Fibroblast of the aortic adventitia (primary cell): ENCODE data around the gene PRKAG2. TPM values are rescaled to one million over a fixed set of nuclear protein-coding genes. Genes with fewer than 3 reads are reported as not detected.
A peak's percentile ranks its signal among the peaks of the same experiment; 100 is the strongest.
"Not testable (repeated sequence)": the region's sequence is repeated elsewhere in the genome, so short reads cannot be mapped to it uniquely, and the experiment has no call there.

Source experiments
- DNase-seq: peaks from one replicate; pipeline ENCODE4 v3.0.0-alpha.2; 2010; ENCODE audit warnings: low read depth
- H3K4me3 ChIP-seq: 2 replicates; pipeline ENCODE4 v1.5.1; 2011; ENCODE audit warnings: low read depth, mild to moderate bottlenecking, control low read depth, low read length, moderate library complexity
- total RNA-seq: library from RNA; depleted of rRNA; stranded (reverse); fragments of >200 nt; gene quantifications from 2 replicates; pipeline ENCODE4 v1.2.3, GENCODE V29; 2012; ENCODE audit warnings: low replicate concordance
- TF ChIP-seq, protein P1 (sequence below): IDR thresholded peaks from 2 replicates; pipeline ENCODE4 v1.5.1; 2011; ENCODE audit warnings: mild to moderate bottlenecking, low read length, control low read depth, inconsistent platforms; ENCODE audit not compliant: insufficient read depth

The PRKAG2 gene
- total RNA-seq, 1 donor = 10.0 TPM

DNA sequence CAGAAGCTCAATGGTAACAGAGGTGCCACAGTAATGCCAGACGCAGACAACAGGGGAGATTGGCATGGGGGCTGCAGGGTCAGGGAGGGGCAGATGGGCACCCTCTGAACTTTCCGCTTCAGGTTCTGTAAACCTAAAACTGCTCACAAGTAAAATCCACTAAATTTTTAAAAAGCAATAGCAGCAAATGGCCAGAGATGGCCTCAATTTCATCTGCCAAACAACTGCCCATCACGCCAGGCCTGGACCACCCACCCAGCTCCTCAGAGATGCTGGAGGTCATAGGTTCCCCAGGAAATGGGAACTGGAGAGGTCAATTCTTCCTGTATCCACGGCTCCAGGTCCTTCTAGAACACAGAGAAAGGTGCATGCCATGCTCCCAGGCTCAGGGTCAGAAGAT, 76.1 kb downstream of the PRKAG2 start:
- H3K4me3 ChIP-seq = no peak overlapping the region
- DNase-seq = no peak
- TF ChIP-seq, protein P1, sequence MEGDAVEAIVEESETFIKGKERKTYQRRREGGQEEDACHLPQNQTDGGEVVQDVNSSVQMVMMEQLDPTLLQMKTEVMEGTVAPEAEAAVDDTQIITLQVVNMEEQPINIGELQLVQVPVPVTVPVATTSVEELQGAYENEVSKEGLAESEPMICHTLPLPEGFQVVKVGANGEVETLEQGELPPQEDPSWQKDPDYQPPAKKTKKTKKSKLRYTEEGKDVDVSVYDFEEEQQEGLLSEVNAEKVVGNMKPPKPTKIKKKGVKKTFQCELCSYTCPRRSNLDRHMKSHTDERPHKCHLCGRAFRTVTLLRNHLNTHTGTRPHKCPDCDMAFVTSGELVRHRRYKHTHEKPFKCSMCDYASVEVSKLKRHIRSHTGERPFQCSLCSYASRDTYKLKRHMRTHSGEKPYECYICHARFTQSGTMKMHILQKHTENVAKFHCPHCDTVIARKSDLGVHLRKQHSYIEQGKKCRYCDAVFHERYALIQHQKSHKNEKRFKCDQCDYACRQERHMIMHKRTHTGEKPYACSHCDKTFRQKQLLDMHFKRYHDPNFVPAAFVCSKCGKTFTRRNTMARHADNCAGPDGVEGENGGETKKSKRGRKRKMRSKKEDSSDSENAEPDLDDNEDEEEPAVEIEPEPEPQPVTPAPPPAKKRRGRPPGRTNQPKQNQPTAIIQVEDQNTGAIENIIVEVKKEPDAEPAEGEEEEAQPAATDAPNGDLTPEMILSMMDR = no peak

DNA sequence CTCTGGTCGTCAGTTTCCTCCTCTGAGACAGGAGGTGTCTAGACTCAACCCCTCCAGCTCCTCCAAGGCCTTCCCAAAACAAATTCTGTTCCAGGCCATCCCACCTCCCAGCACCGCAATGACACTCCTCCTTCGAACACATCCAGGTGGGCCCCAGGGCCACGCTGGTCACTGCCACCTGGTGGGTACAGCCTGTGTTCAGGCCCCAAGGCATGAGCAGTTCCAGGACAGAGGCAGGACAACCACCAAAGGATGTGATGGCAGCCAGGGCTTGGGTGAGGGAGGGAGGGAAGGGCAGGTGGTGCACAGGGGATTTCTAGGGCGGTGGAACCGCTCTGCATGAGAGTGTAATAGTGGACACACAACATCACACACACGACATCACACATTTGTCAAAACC, 76.5 kb downstream of the PRKAG2 start:
- DNase-seq = no peak
- TF ChIP-seq, protein P1 = no peak
- no peak overlapping the region for H3K4me3 ChIP-seq

DNA sequence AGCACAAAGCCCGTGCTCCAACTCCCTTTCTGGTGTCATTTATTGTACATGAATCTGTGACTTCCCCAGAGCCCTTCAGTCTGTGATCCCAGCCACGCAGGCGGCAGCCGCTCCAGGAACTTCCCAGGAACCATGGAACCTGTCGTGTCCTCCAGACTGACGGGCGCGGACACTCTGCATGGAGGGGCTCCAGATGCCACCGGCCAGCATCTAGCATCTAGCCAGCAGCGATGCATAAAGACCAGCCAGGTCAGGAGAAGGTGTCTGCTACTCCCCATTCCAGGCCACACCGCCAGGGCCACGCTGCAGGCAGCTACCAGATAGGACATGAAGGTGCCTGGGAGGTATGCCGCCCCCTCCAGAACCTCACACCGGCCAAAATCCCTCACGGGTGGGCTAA, 77.4 kb downstream of the PRKAG2 start:
- TF ChIP-seq, protein P1 = no peak
- no peak for DNase-seq
- H3K4me3 ChIP-seq = no peak overlapping the region

DNA sequence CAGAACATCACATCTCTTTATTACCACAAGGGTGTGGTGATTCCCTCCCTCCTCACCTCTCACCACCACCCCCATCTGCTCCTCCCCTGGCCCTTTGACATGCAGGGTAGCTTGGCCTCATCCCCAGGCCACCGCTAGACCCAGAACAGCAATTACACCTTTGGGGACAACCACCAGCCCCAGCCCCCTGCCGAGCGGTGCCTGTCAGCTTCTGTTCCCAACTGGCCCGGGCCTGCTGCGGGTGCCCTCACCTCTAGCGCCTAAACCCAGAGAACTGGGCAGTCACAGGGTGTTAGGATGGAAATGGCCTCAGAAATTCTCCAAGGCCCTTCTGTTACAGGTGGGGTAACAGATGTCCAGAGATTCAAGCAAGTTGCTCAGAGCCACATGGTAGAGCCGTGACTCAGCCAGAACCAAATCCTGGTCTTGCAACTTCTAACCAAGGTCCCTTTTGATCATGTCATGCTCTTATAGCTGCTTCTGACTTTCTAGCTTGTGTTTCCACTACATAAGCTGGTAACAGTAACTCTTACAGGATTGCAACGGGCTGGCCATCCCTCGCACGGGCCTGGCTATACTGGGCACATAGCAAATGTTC, 78.0 kb downstream of the PRKAG2 start:
- DNase-seq = no peak
- TF ChIP-seq, protein P1 = no peak
- H3K4me3 ChIP-seq = no peak overlapping the region

DNA sequence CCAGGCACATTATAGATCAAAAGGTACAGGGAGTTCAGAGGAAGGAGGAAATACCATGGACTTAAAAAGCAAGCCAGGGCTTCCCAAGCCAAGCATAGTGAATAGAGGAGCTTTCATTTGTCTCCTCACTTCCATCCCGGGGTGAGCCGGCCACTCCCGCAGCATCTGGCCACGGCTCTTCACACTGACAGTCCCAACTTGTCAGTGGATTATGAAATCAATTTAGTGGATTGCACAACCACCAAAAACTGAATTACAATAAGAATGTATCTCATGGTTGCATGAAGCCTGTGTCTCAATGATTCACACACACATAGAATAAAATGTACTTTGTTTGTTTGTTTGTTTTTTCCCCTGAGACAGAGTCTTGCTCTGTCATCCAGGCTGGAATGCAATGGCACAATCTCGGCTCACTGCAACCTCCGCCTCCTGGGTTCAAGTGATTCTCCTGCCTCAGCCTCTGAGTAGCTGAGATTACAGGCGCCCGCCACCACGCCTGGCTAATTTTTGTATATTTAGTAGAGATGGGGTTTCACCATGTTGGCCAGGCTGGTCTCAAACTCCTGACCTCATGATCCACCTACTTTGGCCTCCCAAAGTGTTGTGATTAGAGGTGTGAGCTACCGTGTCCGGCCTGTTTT, 79.1 kb downstream of the PRKAG2 start:
- peak; percentile 87 for DNase-seq
- H3K4me3 ChIP-seq = not testable (repeated sequence)

DNA sequence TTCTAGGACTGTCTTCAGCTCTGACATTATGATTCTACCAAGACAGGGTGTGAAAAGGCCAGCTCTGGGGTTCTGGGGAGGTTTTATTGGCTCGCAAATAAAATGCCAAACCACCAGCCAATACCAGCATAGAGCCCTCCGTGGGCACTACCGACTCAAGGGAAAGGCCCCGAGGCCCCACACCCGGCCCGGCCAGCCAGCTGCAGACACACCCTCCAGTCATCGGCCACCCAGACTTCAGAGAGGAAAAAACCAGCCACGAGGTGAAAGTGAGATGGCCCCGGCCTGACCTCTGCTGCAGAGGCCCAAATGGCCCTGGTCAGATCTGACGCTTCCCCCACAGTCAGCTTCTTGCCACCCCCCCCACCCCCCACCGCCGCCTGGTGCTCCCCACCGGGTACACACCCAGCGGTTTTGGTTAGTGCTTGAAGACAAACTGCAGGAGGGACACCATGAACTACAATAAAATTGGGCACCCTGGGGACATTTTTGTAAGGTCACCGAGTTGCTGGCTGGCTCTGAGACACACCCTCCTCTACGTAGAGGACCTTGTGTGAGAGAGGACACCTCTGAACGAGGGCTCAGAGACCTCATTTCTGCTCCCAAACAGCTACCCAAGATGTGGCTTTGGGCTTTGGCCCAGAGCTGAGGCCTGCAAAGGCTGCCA, 79.9 kb downstream of the PRKAG2 start:
- DNase-seq = no peak
- H3K4me3 ChIP-seq = no peak overlapping the region
- TF ChIP-seq, protein P1 = no peak

DNA sequence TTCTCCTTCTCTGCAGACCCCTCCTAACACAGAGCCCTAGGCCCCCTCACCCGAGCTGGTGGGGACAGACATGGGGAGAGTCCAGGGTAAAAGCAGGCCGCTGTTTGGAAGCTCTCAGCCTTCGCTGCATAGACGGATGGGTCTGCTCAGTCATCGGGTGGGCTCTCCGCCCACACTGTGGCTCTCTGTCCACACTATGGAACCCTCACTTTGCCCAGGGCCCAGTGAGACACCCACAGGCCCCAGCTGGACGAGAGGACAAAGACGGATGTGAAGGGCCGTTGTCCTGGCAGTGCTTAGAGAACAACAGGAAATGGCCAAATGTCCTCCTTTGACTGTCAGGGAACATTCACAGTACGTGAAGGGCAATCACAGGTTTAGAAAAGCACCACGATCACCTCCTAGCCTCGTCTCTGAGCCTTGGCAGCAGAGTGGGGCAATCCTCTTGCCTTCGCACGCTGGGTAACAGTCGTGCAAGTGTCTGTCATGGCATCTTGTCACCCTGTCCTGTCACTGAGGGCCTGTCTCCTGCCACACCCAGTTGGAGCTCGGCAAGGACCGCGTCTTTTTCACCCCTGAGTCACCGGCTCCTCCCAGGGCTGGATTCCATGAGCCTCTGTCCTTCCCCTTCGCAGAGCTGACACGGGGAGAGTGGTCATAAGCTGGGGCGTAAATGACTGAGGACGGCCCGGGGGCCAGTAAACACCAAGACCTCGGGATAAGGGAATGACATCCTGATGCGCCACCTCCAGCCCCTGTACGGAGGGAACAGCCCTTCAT, 80.6 kb downstream of the PRKAG2 start:
- DNase-seq = peak; percentile 25
- TF ChIP-seq, protein P1 = no peak
- no peak overlapping the region for H3K4me3 ChIP-seq
